Activated naive CD8-positive, alpha-beta T cell treated with anti-CD3 and anti-CD28 coated beads, Interleukin-2, amount 10 ng/mL, durations not matched to agents 7 days and 5 days (primary cell): ENCODE data around the gene PDE7B. TPM values are rescaled to one million over a fixed set of nuclear protein-coding genes. Genes with fewer than 3 reads are reported as not detected.

Source experiments
- ATAC-seq: fragments of 150-1000 bp; cut with Tn5 transposase; one replicate; pipeline ENCODE4 v1.10.0; 2021; ENCODE audit warnings: low read depth, moderate library complexity
- POLR2A ChIA-PET: fragments of 350-600 bp; sonication (Branson Sonifier 250); formaldehyde crosslinking; loops from one replicate; lab custom pipeline; 2021; ENCODE audit warnings: antibody characterized with exemption; lab: Charles Lee
- DNase-seq: peaks from one replicate; pipeline ENCODE4 v3.0.0; 2021
- H3K27ac Mint-ChIP-seq: one replicate; pipeline ENCODE4 v1.8.0; 2022; ENCODE audit warnings: mild to moderate bottlenecking, mixed read lengths
- H3K27me3 Mint-ChIP-seq: one replicate; pipeline ENCODE4 v1.8.0; 2022; ENCODE audit warnings: mild to moderate bottlenecking, moderate library complexity, mixed read lengths
- H3K36me3 Mint-ChIP-seq: one replicate; pipeline ENCODE4 v1.8.0; 2021; ENCODE audit warnings: mild to moderate bottlenecking, mixed read lengths
- H3K4me1 Mint-ChIP-seq: one replicate; pipeline ENCODE4 v1.8.0; 2021; ENCODE audit warnings: mixed read lengths
- H3K4me3 Mint-ChIP-seq: one replicate; pipeline ENCODE4 v1.8.0; 2022; ENCODE audit warnings: mild to moderate bottlenecking, moderate library complexity, mixed read lengths
- H3K9me3 Mint-ChIP-seq: one replicate; pipeline ENCODE4 v1.8.0; 2021; ENCODE audit warnings: mixed read lengths
- total RNA-seq, 2 experiments: library from RNA; stranded (reverse); gene quantifications; one replicate each; pipeline ENCODE4 v1.2.3, GENCODE V29; 2021

Gene PDE7B
- total RNA-seq, 2 experiments from 2014 or later = 0.14 to 0.42 TPM

- ATAC-seq (no peak), DNase-seq (no peak)
- peaks cover 35% of the 10 kb centered on the region for H3K36me3 Mint-ChIP-seq
- POLR2A ChIA-PET = no interaction called here
- H3K4me3 Mint-ChIP-seq = no peak overlapping the region
- H3K27ac Mint-ChIP-seq = no peak overlapping the region
- H3K27me3 Mint-ChIP-seq = no peaks in the 10 kb centered on the region
- H3K4me1 Mint-ChIP-seq = peaks cover 14% of the 10 kb centered on the region
- no peaks in the 10 kb centered on the region for H3K9me3 Mint-ChIP-seq
Observed at GRCh38 chr6:136232701-136233100, 381.2 kb downstream of the PDE7B start.

- ATAC-seq = no peak
- peaks cover 48% of the 10 kb centered on the region for H3K36me3 Mint-ChIP-seq
- peaks cover 16% of the 10 kb centered on the region for H3K4me1 Mint-ChIP-seq
- no peak overlapping the region for H3K27ac Mint-ChIP-seq
- H3K27me3 Mint-ChIP-seq = no peaks in the 10 kb centered on the region
- POLR2A ChIA-PET = interaction anchor here (1.3 kb wide), 1 partner anchor 55 kb away, joined by 4 read pairs; the partner anchor contains the start of gene BCLAF1
- no peak for DNase-seq
- H3K4me3 Mint-ChIP-seq = no peak overlapping the region
- no peaks in the 10 kb centered on the region for H3K9me3 Mint-ChIP-seq
Observed at GRCh38 chr6:136235233-136235564, 383.7 kb downstream of the PDE7B start.

GRCh38 chr6:136236466-136237293 is 385.2 kb downstream of the PDE7B start:
- no peaks in the 10 kb centered on the region for H3K27me3 Mint-ChIP-seq
- peak overlapping the region; percentile 13 for H3K4me3 Mint-ChIP-seq
- H3K9me3 Mint-ChIP-seq = no peaks in the 10 kb centered on the region
- POLR2A ChIA-PET = interaction anchor here (1.0 kb wide), 1 partner anchor 54 kb away, joined by 3 read pairs; no protein-coding TSS in a partner anchor
- DNase-seq (no peak), ATAC-seq (no peak)
- H3K4me1 Mint-ChIP-seq = peaks cover 16% of the 10 kb centered on the region
- H3K27ac Mint-ChIP-seq = peak overlapping the region; percentile 60
- peaks cover 48% of the 10 kb centered on the region for H3K36me3 Mint-ChIP-seq

GRCh38 chr6:136244061-136244616 is 392.6 kb downstream of the PDE7B start:
- H3K27ac Mint-ChIP-seq = no peak overlapping the region
- ATAC-seq (no peak), DNase-seq (no peak)
- peaks cover 40% of the 10 kb centered on the region for H3K36me3 Mint-ChIP-seq
- H3K4me1 Mint-ChIP-seq = peaks cover 23% of the 10 kb centered on the region
- H3K27me3 Mint-ChIP-seq = no peaks in the 10 kb centered on the region
- H3K4me3 Mint-ChIP-seq = no peak overlapping the region
- POLR2A ChIA-PET = interaction anchor here (0.8 kb wide), 1 partner anchor 45 kb away, joined by 3 read pairs; the partner anchor contains the start of gene BCLAF1
- no peaks in the 10 kb centered on the region for H3K9me3 Mint-ChIP-seq
